Measurements from ENCODE around the gene DDTL.

DDTL gene

DNA sequence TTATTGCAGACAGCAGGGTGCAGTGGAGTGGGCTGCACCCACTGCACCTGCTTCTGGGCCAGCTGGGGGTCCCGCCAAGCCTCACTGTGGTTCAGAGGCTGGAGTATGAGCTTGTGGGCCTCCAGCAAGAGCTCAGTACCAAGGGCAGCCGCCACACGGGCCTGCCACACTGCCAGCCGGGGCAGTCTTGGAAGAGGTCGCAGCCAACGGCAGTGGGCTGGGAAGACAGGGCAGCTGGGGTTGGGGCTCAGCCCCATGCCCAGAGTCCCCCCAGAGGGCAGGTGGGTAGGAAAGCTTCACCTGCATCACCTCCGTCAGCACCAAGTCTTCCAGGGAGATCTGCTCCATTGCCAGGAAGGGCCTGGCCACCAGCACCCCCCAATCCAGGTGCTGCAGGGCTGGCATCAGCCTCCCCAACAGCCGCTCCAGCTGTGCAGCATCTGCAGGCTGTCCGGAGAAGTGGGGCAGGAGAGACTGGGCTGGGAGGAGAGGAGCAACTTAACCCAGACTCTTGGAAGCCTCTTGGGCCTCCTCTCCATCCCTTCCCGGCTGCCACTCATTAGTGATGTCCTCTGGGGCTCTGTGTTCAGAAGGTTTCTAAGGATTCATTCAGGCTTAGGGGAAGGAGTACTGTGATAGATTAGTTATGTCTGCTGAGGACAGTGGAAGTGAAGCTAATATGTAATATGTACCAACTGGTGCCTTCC, 39.7 kb downstream of the DDTL start:
- no peak for DNase-seq (ENCODE audit: low spot score)

DNA sequence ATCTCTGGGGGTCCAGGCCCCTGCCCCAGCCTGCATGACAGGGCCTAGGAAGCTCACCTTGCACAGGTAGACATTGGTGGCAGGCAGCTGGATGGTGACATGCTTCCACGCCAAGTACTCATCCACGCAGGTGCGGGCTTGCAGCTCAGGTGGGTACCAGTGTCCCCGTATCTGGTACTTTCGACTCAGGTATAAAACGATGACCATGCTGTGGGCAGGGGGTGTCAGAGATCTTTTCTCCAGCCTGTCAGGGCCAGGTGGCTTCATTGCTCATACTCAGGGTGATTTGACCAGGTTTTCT, 40.2 kb downstream of the DDTL start:
- DNase-seq (ENCODE audit: low spot score) = no peak

- no peak for DNase-seq (ENCODE audit: low spot score)
These were observed 40.7 kb downstream of the DDTL start for GRCh38 chr22:24007253-24008021.

DNA sequence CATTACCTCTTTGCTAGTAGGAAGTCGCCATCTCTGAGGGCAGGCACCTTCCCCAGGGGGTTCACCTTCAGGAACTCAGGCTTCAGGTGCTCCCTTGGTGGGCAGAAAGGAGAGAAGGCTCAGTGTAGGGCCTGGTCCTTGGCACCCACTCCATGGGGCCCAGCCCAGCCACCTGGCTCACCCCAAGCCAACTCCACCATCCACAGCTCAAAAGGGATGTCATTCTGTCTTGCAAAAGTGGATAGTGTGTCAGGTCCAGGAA, 41.3 kb downstream of the DDTL start:
- no peak for DNase-seq (ENCODE audit: low spot score)

GRCh38 chr22:24008381-24009226, 41.9 kb downstream of the DDTL start:
- DNase-seq (ENCODE audit: low spot score) = no peak

- DNase-seq (ENCODE audit: low spot score) = no peak
These were observed 42.7 kb downstream of the DDTL start for GRCh38 chr22:24009227-24010017.

DNA sequence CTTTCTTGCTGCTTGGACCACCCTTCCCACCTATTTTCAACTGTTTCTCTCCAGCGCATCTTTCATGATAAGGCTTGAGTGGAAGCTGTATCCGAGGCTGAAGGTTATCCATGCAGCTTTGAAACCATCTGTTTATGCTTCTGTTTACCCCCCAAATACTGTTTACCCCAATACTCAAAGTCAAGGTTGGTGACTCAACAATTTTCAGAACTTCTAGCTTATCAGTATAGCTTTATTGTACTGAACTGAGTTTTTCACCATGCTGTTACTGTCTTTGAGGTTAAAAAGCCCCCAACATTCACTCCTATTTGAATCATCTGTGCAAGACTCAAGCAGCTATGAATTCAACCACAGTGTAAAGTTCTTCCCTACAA, 43.3 kb downstream of the DDTL start:
- DNase-seq (ENCODE audit: low spot score) = no peak

- no peak for DNase-seq (ENCODE audit: low spot score)
These were observed 45.0 kb downstream of the DDTL start for GRCh38 chr22:24011735-24012068.

- no peak for DNase-seq (ENCODE audit: low spot score)
These were observed 49.5 kb downstream of the DDTL start for GRCh38 chr22:24016156-24016555.

DNA sequence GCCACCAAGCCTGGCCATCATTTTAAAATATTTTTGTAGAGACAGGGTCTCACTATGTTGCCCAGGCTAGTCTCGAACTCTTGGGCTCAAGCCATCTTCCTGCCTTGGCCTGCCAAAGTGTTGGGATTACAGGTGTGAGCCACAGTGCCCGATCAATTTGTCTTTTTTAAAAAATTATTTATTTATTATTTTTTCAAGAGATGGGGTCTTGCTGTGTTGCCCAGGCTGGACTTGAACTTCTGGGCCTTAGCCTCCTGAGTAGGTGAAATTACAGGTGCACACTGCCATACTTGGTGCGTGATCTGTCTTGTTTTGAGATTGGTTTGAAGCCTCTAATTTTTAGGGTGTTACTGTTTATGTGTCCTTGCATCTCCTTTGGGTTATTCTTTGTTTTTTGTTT, 54.6 kb downstream of the DDTL start:
- DNase-seq (ENCODE audit: low spot score) = no peak

Measured in AG08396 (cell line).